ENCODE results near the gene RAPGEF4.

Gene RAPGEF4

GRCh38 chr2:172997031-172997430 lies 261.4 kb downstream of the RAPGEF4 start:
- no peak for DNase-seq (ENCODE audit: low spot score)

DNA sequence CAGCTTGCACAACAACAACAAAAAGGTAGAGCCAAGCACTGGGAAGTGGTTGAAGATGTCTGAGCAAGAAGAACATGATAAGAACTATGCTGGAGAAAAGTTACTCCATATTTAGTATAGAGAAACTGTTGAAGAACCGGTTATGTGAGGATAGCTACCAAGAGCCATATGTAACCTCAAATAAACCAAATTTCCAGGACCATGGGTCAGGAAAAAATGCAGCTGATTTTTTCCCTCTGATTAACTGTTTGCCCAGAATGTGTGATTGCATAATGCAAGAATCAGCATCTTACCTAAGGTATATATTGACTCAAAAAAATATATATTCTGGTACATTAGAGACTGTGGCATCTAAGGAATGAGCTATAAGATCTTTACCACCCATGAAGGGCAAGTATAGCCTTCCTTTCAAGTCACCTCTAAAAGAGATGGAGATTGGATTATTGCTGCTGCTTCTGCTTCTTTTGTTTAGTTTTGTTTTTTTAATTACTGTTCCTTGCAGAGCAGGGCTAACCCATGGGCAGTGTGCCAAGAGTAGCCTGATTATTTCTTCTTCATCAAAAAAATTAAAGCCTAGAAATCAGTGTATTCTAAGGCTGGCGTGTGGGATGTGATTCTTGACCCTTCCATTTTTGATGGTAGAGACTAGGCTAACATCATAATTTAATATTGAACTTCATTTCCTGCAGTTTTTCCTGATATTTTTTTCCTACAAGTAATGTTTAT lies 263.1 kb downstream of the RAPGEF4 start:
- DNase-seq (ENCODE audit: low spot score): no peak

GRCh38 chr2:172999641-173000386 lies 264.2 kb downstream of the RAPGEF4 start:
- no peak for DNase-seq (ENCODE audit: low spot score)

DNA sequence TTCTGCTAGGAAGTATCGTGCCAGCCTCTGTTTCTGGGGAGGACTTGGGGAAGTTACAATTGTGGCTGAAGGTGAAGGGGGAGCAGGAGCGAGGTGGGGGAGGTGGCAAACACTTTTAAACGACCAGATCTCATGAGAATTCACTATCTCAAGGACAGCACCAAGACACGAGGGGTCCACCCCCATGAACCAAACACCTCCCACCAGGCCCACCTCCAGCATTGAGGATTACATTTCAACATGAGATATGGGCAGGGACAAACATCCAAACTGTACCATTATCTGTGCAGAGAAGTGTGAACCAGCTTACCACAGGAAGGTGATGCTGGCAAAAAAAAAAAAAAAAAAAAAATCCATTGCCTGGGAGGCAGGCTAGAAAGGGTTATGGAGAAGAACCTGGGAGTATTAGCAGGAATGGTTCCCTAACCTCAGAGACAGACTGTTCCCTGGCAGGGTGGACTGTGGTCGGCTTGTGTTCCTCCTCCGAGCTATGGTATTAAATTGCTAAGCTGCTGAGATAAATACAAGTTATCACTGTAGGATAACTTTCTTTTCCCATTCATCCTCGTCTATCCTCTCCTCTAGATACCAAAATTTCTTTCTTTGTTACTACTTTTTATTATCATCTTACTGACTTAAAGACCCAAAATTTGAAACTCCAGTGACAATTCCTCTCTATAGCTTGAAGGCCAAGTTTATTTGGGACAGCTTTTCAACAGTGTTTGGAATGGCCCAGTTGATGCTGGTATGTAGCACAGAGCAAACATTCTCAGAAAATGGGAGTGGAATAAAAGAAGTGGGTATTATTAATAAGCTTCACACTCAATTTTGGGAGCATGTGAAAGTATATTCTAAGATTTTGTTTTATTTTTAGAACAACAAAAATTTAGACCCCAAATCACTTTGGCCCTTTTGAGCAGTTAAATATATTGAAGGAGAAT lies 266.3 kb downstream of the RAPGEF4 start:
- DNase-seq (ENCODE audit: low spot score): no peak

- DNase-seq (ENCODE audit: low spot score): no peak
Observed at GRCh38 chr2:173002751-173003541, 267.3 kb downstream of the RAPGEF4 start.

GRCh38 chr2:173008786-173009185 lies 273.1 kb downstream of the RAPGEF4 start:
- no peak for DNase-seq (ENCODE audit: low spot score)

DNA sequence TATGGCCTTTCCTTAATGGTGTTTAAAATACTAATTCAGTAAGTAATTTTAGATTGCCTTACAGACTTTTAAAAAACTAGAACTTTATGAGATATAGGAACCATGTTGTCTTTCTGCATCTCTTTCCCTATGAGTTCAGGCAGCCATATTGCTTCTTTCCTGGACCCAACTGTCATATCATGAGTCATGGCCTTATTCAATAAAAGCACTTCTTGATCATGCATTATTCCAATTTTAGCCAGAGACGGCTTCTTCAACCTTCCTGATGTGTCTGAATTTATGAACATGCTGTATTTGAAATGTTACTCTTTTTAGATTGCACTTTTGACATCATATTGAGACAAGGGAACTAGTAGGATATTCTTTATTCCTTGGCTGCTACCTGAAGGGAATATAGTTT lies 274.6 kb downstream of the RAPGEF4 start:
- no peak for DNase-seq (ENCODE audit: low spot score)

- no peak for DNase-seq (ENCODE audit: low spot score)
Observed at GRCh38 chr2:173016451-173016850, 280.8 kb downstream of the RAPGEF4 start.

- no peak for DNase-seq (ENCODE audit: low spot score)
Observed at GRCh38 chr2:173017646-173018420, 282.2 kb downstream of the RAPGEF4 start.

GRCh38 chr2:173019755-173020154 lies 284.1 kb downstream of the RAPGEF4 start:
- DNase-seq (ENCODE audit: low spot score): no peak

- DNase-seq (ENCODE audit: low spot score): no peak
Observed at GRCh38 chr2:173021939-173022371, 286.3 kb downstream of the RAPGEF4 start.

DNA sequence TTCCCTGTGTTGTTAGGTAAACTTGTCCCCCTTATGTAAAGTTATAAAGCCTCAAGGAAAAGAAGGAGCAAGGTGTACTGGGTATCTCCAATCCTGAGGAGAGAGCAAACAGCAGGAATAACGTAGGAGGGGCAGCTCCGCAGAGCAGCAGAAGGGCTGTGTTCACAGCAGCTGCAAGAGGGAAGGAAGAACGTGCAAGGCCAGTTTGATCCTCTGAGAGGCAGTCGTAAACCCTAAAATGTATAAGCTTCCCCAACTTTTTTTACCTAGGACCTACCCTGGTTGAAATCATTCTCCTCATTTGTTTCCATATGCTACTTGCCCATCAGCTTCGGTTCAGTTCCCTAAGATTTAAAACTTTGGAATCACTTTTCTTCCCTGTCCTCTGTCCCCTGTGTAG lies 288.1 kb downstream of the RAPGEF4 start:
- no peak for DNase-seq (ENCODE audit: low spot score)

DNA sequence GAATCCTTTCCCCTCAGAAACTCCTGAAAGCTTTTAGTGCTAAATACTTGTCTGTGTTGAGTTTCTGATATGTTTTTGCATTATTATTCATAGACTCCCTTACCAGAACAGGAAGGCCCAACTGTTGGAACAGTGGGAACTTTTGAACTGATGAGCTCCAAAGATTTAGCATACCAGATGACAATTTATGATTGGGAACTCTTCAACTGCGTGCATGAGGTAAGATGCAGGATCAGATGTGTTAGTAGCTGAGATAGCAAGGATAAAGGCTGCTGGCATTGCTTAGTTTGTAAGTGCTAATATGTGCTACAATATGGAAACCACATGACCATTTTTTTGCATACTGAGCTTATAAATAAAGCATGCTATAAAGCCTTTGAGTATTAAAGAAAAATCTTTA lies 290.8 kb downstream of the RAPGEF4 start:
- no peak for DNase-seq (ENCODE audit: low spot score)

- peak; percentile 64 for DNase-seq (ENCODE audit: low spot score)
Observed at GRCh38 chr2:173027181-173028128, 291.8 kb downstream of the RAPGEF4 start.

DNA sequence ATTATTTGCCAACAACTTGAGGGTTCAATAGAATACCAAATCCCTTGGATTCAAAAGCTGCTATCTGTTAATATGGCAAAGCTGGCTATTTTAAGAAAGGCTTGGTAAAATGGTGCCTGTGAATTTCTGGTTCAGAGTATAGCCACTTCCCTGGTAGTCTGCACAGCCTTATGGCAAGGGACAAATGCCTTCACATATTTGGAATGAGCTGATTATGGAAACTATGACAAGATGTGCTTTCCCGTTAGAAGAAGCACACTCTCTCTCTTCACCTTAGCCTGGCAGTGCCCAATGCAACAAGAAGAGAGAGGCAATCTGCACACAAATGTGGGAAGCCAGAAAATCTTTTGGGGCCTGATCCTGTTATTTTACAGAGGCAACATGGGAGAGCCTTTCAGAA lies 292.5 kb downstream of the RAPGEF4 start:
- DNase-seq (ENCODE audit: low spot score): no peak

DNA sequence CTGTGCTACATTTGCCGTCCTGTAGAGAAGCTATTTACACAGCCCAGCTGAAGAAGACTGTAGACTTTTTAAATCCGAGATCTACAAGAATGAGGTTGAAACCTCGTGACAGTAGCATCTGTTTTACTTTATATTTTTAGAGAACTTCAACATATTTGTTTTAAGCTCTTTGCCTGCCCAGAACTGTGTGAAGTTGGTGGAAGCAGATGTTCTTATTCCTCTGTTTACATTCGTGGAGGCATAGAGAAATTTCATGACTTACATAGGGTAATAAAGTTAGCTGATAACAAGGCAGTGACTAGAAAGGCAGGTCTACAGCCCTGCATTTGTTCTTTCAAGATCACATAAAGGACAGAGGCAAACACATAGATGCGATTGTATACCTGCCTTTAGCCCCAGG lies 293.0 kb downstream of the RAPGEF4 start:
- DNase-seq (ENCODE audit: low spot score): no peak

DNA sequence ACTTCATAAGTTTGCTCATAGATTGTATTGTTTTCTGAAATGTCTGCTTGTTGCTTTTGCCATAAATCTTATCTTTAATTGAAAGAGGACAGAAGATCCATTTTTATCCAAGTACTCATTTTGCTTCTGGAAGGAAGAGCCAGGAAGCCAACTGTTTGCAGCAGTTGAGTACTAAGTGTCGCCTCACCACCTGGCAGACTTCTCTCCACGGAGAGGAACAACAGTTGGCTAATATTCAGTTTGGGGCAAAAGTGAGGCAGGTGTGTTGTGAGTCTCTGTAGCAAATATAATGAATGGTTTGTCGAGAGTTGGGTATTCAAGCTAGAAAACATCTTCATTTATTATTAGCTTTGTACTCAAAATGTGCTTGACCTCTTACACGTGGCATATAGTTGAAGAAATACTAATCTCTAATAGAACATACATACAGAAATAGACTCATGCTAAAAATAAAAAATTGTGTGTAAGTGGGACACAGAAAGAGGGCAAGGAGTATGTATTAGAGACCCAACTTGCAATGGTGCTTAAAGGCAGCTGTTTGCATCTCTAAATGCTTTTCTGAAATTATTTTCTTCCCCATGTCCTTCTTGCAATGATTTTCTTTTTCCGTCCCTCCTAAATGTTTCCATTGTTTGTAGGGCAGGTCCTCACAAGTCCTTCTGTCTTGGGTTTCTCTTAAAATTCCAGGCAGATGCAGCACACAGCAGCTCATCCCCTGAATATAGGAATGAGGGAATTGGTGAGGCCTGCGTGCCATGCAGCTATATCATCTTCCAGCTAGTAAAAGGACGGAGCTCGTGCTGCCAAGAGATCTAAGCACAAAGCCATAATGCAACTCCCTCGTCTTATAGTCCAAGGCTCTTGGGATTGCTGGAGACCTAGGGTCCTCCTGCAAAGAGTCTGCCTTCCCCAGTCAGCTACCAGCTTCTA lies 295.2 kb downstream of the RAPGEF4 start:
- DNase-seq (ENCODE audit: low spot score): no peak

- DNase-seq (ENCODE audit: low spot score): no peak
Observed at GRCh38 chr2:173032032-173032431, 296.4 kb downstream of the RAPGEF4 start.

GRCh38 chr2:173033084-173033483 lies 297.4 kb downstream of the RAPGEF4 start:
- no peak for DNase-seq (ENCODE audit: low spot score)

Data from germinal center (tissue), 1 donor.